Mesenteric fat pad (tissue), 1 donor: ENCODE data around the gene MAP4K4. TPM values are rescaled to one million over a fixed set of nuclear protein-coding genes. Genes with fewer than 3 reads are reported as not detected.
"Not testable (repeated sequence)": the region's sequence is repeated elsewhere in the genome, so short reads cannot be mapped to it uniquely, and the experiment has no call there.

Experiments used
- DNase-seq: peaks from one replicate; pipeline ENCODE4 v3.0.0-alpha.2; 2020; ENCODE audit warnings: low spot score
- total RNA-seq: library from RNA; stranded (reverse); fragmentation: NEBNext Ultra II Directional; extraction: Animal tissue kit (Norgen Biotek cat#: 25700); gene quantifications from one replicate; pipeline ENCODE4 v1.2.1, GENCODE V29; 2021
- donor health status: DM: yes; HTN: yes; CAD: no.

Gene MAP4K4
- total RNA-seq, 1 donor from 2014 or later: 117 TPM

GRCh38 chr2:101741775-101742520, 44.4 kb downstream of the MAP4K4 start:
- DNase-seq: no peak

- DNase-seq: no peak
These were observed 45.0 kb downstream of the MAP4K4 start for GRCh38 chr2:101742547-101742946.

- no peak for DNase-seq
These were observed 45.8 kb downstream of the MAP4K4 start for GRCh38 chr2:101743288-101743687.

GRCh38 chr2:101744832-101745231, 47.3 kb downstream of the MAP4K4 start:
- no peak for DNase-seq

GRCh38 chr2:101745711-101746694, 48.5 kb downstream of the MAP4K4 start:
- DNase-seq: no peak

GRCh38 chr2:101748000-101748399, 50.5 kb downstream of the MAP4K4 start:
- no peak for DNase-seq

- DNase-seq: not testable (repeated sequence)
These were observed 51.0 kb downstream of the MAP4K4 start for GRCh38 chr2:101748462-101748861.

- DNase-seq: no peak
These were observed 53.2 kb downstream of the MAP4K4 start for GRCh38 chr2:101750688-101751087.

GRCh38 chr2:101751276-101751815, 53.8 kb downstream of the MAP4K4 start:
- DNase-seq: no peak

- DNase-seq: no peak
These were observed 54.5 kb downstream of the MAP4K4 start for GRCh38 chr2:101751875-101752619.

- no peak for DNase-seq
These were observed 55.5 kb downstream of the MAP4K4 start for GRCh38 chr2:101752716-101753616.

GRCh38 chr2:101753720-101754490, 56.4 kb downstream of the MAP4K4 start:
- DNase-seq: no peak

GRCh38 chr2:101754618-101755017, 57.1 kb downstream of the MAP4K4 start:
- DNase-seq: no peak

- DNase-seq: no peak
These were observed 58.8 kb downstream of the MAP4K4 start for GRCh38 chr2:101756266-101756665.

- DNase-seq: no peak
These were observed 60.5 kb downstream of the MAP4K4 start for GRCh38 chr2:101758001-101758400.

- DNase-seq: no peak
These were observed 61.7 kb downstream of the MAP4K4 start for GRCh38 chr2:101759162-101759561.

- DNase-seq: no peak
These were observed 65.1 kb downstream of the MAP4K4 start for GRCh38 chr2:101762451-101763171.

GRCh38 chr2:101763496-101764333, 66.2 kb downstream of the MAP4K4 start:
- no peak for DNase-seq
